ENCODE results near the gene SLC9C1. TPM values are rescaled to one million over a fixed set of nuclear protein-coding genes. Genes with fewer than 3 reads are reported as not detected.

SLC9C1 gene
- total and polyA plus RNA-seq, 9 of the 15 experiments (the other 6 are each of a cell fraction or from before 2014, with no cell fraction given) = not detected

- TF ChIP-seq PATZ1 (CRISPR knock-in tag; IDR thresholded peaks at IDR 0.05; ENCODE audit: borderline replicate concordance) = no peak
- TF ChIP-seq SAFB2 (IDR thresholded peaks at IDR 0.05; ENCODE audit: borderline replicate concordance, low read depth, low read length, severe bottlenecking) = no peak
- TF ChIP-seq ZNF277 (CRISPR knock-in tag; IDR thresholded peaks at IDR 0.05; ENCODE audit: borderline replicate concordance) = no peak
These were observed 119.0 kb downstream of the SLC9C1 start (continued) for GRCh38 chr3:112175037-112175436.

- no TSS peak for BruUV-seq (replicated peaks)
- in situ Hi-C loops (cut with MboI) = no loop called here
- Histone ChIP-seq H3K36me3 (ENCODE audit: control insufficient read depth, insufficient read depth, low read length) (no peaks in the 10 kb centered on the region), H3K9me1 (ENCODE audit: control insufficient read depth, insufficient read depth, low read length) (no peaks in the 10 kb centered on the region), H3K27me3 (ENCODE audit: control insufficient read depth in 2 of 2, insufficient read depth in 2 of 2, low read length in 2 of 2) (no peaks in the 10 kb centered on the region), H3K4me1 (replicated peaks in 1 of 2; ENCODE audit: control insufficient read depth in 2 of 2, insufficient read depth in 2 of 2, low read length in 2 of 2) (no peaks in the 10 kb centered on the region), H3K27ac (ENCODE audit: extremely low read depth, low read depth, low read length) (no peak overlapping the region), H3K79me2 (ENCODE audit: control insufficient read depth, insufficient read depth, low read length) (no peaks in the 10 kb centered on the region), H3K4me2 (ENCODE audit: insufficient read depth, low read length) (no peak overlapping the region), H3K9ac (ENCODE audit: insufficient read depth in 1 of 2, low read depth in 2 of 2, low read length in 2 of 2) (no peak overlapping the region), H3K9me3 (replicated peaks; ENCODE audit: control insufficient read depth, insufficient read depth, low read depth, low read length) (no peaks in the 10 kb centered on the region), H4K20me1 (replicated peaks; ENCODE audit: control insufficient read depth, insufficient read depth, low read length) (no peaks in the 10 kb centered on the region), H2AFZ (ENCODE audit: low read depth, low read length) (no peak overlapping the region), H3K4me3 (no peak overlapping the region)
- WGBS (ENCODE audit: insufficient coverage, low coverage, missing lambda C conversion rate) = 0% methylated on average over 2 of the region's 3 CpGs
- FAIRE-seq = no peak
- ChIA-PET POLR2A (no interaction called here), CTCF (ENCODE audit: low intra/inter-chr PET ratio) (no interaction called here)
- no peak for DNase-seq (ENCODE audit: extremely low read depth in 1 of 4, low spot score in 3 of 4)
- intact Hi-C loops (cut with micrococcal nuclease) = no loop called here
- no peak for ATAC-seq
- no peak for TF ChIP-seq C11orf30 (IDR thresholded peaks at IDR 0.05; ENCODE audit: low read depth)
- no peak for TF ChIP-seq FOXA1 (IDR thresholded peaks at IDR 0.05; ENCODE audit: borderline replicate concordance)
- TF ChIP-seq ATF3 (IDR thresholded peaks at IDR 0.05) = no peak
- no peak for TF ChIP-seq ATF3 (CRISPR knock-in tag; conservative IDR thresholded peaks at IDR 0.05)
These were observed 122.9 kb downstream of the SLC9C1 start for GRCh38 chr3:112171144-112171543.
